Neural cell (in vitro differentiated cells): ENCODE results near the gene PPM1J. TPM values are rescaled to one million over a fixed set of nuclear protein-coding genes. Genes with fewer than 3 reads are reported as not detected.

Source experiments
- H2AFZ ChIP-seq: fragments of 200-600, 300-800 bp; sonication (generic), shearing (Covaris generic); 2 replicates; pipeline ENCODE4 v1.6.0; 2014; ENCODE audit warnings: low read depth, mild to moderate bottlenecking, antibody characterized with exemption, low read length, moderate library complexity
- H3F3A ChIP-seq: fragments of 200-600 bp; shearing (Covaris generic); 2 replicates; pipeline ENCODE4 v1.6.1; 2016; ENCODE audit warnings: mild to moderate bottlenecking, moderate library complexity, mixed read lengths, antibody characterized with exemption, low read length; ENCODE audit not compliant: insufficient read depth, poor library complexity, severe bottlenecking
- H3K27ac ChIP-seq: fragments of 200-600, 300-800 bp; sonication (generic), shearing (Covaris generic); 2 replicates; pipeline ENCODE4 v1.5.1; 2014; ENCODE audit warnings: mild to moderate bottlenecking, low read length, moderate library complexity
- H3K27me3 ChIP-seq: fragments of 300-800, 200-600 bp; sonication (generic), shearing (Covaris generic); 2 replicates; pipeline ENCODE4 v1.6.0; 2014; ENCODE audit warnings: mild to moderate bottlenecking, low read depth, low read length, moderate library complexity; ENCODE audit not compliant: insufficient read depth
- H3K36me3 ChIP-seq: fragments of 300-800, 200-600 bp; sonication (generic), shearing (Covaris generic); 2 replicates; pipeline ENCODE4 v1.5.1; 2014; ENCODE audit warnings: mild to moderate bottlenecking, antibody characterized with exemption, low read length, moderate library complexity; ENCODE audit not compliant: insufficient read depth
- H3K4me2 ChIP-seq: fragments of 300-800, 200-600 bp; sonication (generic), shearing (Covaris generic); 2 replicates; pipeline ENCODE4 v1.6.0; 2014; ENCODE audit warnings: mild to moderate bottlenecking, low read length
- H3K4me3 ChIP-seq: fragments of 300-800, 200-600 bp; sonication (generic), shearing (Covaris generic); 2 replicates; pipeline ENCODE4 v1.5.1; 2014; ENCODE audit warnings: mild to moderate bottlenecking, low read length, moderate library complexity
- H3K79me2 ChIP-seq: fragments of 200-600 bp; shearing (Covaris generic); replicated peaks from 2 replicates; pipeline ENCODE4 v1.6.0; 2014; ENCODE audit warnings: mild to moderate bottlenecking, low read length, moderate library complexity; ENCODE audit not compliant: insufficient read depth
- H3K9ac ChIP-seq: fragments of 300-800, 200-600 bp; sonication (generic), shearing (Covaris generic); 2 replicates; pipeline ENCODE4 v1.6.1; 2016; ENCODE audit warnings: mild to moderate bottlenecking, low read length, mixed read lengths
- H3K9me2 ChIP-seq: fragments of 200-600 bp; shearing (Covaris generic); 2 replicates; pipeline ENCODE4 v1.6.1; 2016; ENCODE audit warnings: mild to moderate bottlenecking, low read length, mixed read lengths; ENCODE audit not compliant: insufficient read depth
- H3K9me3 ChIP-seq: fragments of 200-600, 300-800 bp; sonication (generic), shearing (Covaris generic); 2 replicates; pipeline ENCODE4 v1.6.1; 2016; ENCODE audit warnings: mild to moderate bottlenecking, mixed run types, low read length, moderate library complexity, mixed read lengths
- H4K20me1 ChIP-seq: fragments of 200-600 bp; shearing (Covaris generic); 2 replicates; pipeline ENCODE4 v1.6.1; 2016; ENCODE audit warnings: mild to moderate bottlenecking, mixed run types; ENCODE audit not compliant: insufficient read depth
- CTCF ChIP-seq: fragments of 450-650 bp; IDR thresholded peaks from 2 replicates; pipeline ENCODE4 v1.5.1; 2014; ENCODE audit warnings: antibody characterized with exemption, mild to moderate bottlenecking, moderate library complexity; ENCODE audit not compliant: poor library complexity, severe bottlenecking
- EP300 ChIP-seq: fragments of 450-650 bp; conservative IDR thresholded peaks from 2 replicates; pipeline ENCODE4 v1.6.1; 2014; ENCODE audit warnings: antibody characterized with exemption, mild to moderate bottlenecking, moderate library complexity; ENCODE audit not compliant: poor library complexity, severe bottlenecking
- EZH2 ChIP-seq: fragments of 200-600, 300-800 bp; shearing (Covaris generic), sonication (generic); IDR thresholded peaks from 2 replicates; pipeline ENCODE4 v1.6.1; 2014; ENCODE audit warnings: antibody characterized with exemption, low read length, borderline replicate concordance, mild to moderate bottlenecking; ENCODE audit not compliant: insufficient read depth, poor library complexity, severe bottlenecking
- MXI1 ChIP-seq: fragments of 450-650 bp; conservative IDR thresholded peaks from 2 replicates; pipeline ENCODE4 v1.6.1; 2014; ENCODE audit warnings: antibody characterized with exemption, mild to moderate bottlenecking; ENCODE audit not compliant: poor library complexity, severe bottlenecking
- POLR2AphosphoS5 ChIP-seq: IDR thresholded peaks from 2 replicates; pipeline ENCODE4 v1.6.1; 2012
- RAD21 ChIP-seq: fragments of 450-650 bp; conservative IDR thresholded peaks from 2 replicates; pipeline ENCODE4 v1.6.1; 2014; ENCODE audit warnings: antibody characterized with exemption, mild to moderate bottlenecking, moderate library complexity
- REST ChIP-seq: IDR thresholded peaks from 2 replicates; pipeline ENCODE4 v1.6.1; 2012; ENCODE audit warnings: borderline replicate concordance
- SMC3 ChIP-seq: fragments of 450-650 bp; conservative IDR thresholded peaks from 2 replicates; pipeline ENCODE4 v1.6.1; 2014; ENCODE audit warnings: antibody characterized with exemption, mild to moderate bottlenecking, moderate library complexity; ENCODE audit not compliant: poor library complexity
- TAF1 ChIP-seq: IDR thresholded peaks from 2 replicates; pipeline ENCODE4 v1.6.1; 2012; ENCODE audit warnings: low read depth
- polyA plus RNA-seq: library from polyadenylated mRNA; depleted of rRNA; stranded (reverse); fragments of >200 nt; gene quantifications from 2 replicates; pipeline ENCODE4 v1.2.3, GENCODE V29; 2014

Gene PPM1J
- polyA plus RNA-seq, 1 donor from 2014 or later, result 0.16 TPM

- H3K9me3 ChIP-seq, result no peaks in the 10 kb centered on the region
- H3K4me2 ChIP-seq, result no peak overlapping the region
- no peak overlapping the region for H2AFZ ChIP-seq
- TF ChIP-seq REST (no peak), EP300 (no peak), CTCF (no peak), RAD21 (no peak), MXI1 (no peak), SMC3 (no peak), EZH2 (no peak), TAF1 (no peak), POLR2AphosphoS5 (no peak)
- no peaks in the 10 kb centered on the region for H4K20me1 ChIP-seq
- no peak overlapping the region for H3K4me3 ChIP-seq
- H3K36me3 ChIP-seq, result no peaks in the 10 kb centered on the region
- H3F3A ChIP-seq, result no peaks in the 10 kb centered on the region
- no peaks in the 10 kb centered on the region for H3K9me2 ChIP-seq
- H3K9ac ChIP-seq, result no peak overlapping the region
- H3K79me2 ChIP-seq, result no peaks in the 10 kb centered on the region
- H3K27me3 ChIP-seq, result no peaks in the 10 kb centered on the region
- H3K27ac ChIP-seq, result no peak overlapping the region
Measured at GRCh38 chr1:112695276-112695675, 19.9 kb downstream of the PPM1J start.

GRCh38 chr1:112694363-112694929, 20.7 kb downstream of the PPM1J start:
- no peak overlapping the region for H3K27ac ChIP-seq
- no peak overlapping the region for H2AFZ ChIP-seq
- no peaks in the 10 kb centered on the region for H3F3A ChIP-seq
- no peak overlapping the region for H3K4me3 ChIP-seq
- no peaks in the 10 kb centered on the region for H4K20me1 ChIP-seq
- no peaks in the 10 kb centered on the region for H3K36me3 ChIP-seq
- no peaks in the 10 kb centered on the region for H3K9me2 ChIP-seq
- H3K79me2 ChIP-seq, result no peaks in the 10 kb centered on the region
- no peak overlapping the region for H3K9ac ChIP-seq
- H3K27me3 ChIP-seq, result no peaks in the 10 kb centered on the region
- TF ChIP-seq POLR2AphosphoS5 (no peak), TAF1 (no peak), EZH2 (no peak), REST (no peak), EP300 (no peak), SMC3 (no peak), RAD21 (no peak), CTCF (no peak), MXI1 (no peak)
- H3K4me2 ChIP-seq, result no peak overlapping the region
- H3K9me3 ChIP-seq, result no peaks in the 10 kb centered on the region
